Neural crest cell (in vitro differentiated cells): Measurements from ENCODE around the gene KCNQ1OT1. TPM values are rescaled to one million over a fixed set of nuclear protein-coding genes. Genes with fewer than 3 reads are reported as not detected.

Experiments used
- DNase-seq: peaks from one replicate; pipeline ENCODE4 v3.0.0; 2021; ENCODE audit warnings: low read depth, mixed read lengths, low spot score
- H3K27ac Mint-ChIP-seq: one replicate; pipeline ENCODE4 v1.8.0; 2021; ENCODE audit warnings: mild to moderate bottlenecking, mixed read lengths; ENCODE audit not compliant: unreplicated experiment
- H3K27me3 Mint-ChIP-seq: 2 replicates; pipeline ENCODE4 v1.8.0; 2021; ENCODE audit warnings: low read depth, mild to moderate bottlenecking, mixed read lengths
- H3K36me3 Mint-ChIP-seq: 2 replicates; pipeline ENCODE4 v1.8.0; 2021; ENCODE audit warnings: low read depth, mild to moderate bottlenecking, mixed read lengths
- H3K4me1 Mint-ChIP-seq: 2 replicates; pipeline ENCODE4 v1.8.0; 2021; ENCODE audit warnings: mixed read lengths
- H3K4me3 Mint-ChIP-seq: one replicate; pipeline ENCODE4 v1.8.0; 2021; ENCODE audit warnings: mild to moderate bottlenecking, mixed read lengths
- H3K9me3 Mint-ChIP-seq: 2 replicates; pipeline ENCODE4 v1.8.0; 2021; ENCODE audit warnings: mixed read lengths
- total RNA-seq: library from RNA; stranded (reverse); gene quantifications from 2 replicates; pipeline ENCODE4 v1.2.1, GENCODE V29; 2021
- TF ChIP-seq, protein P1 (sequence below): fragments of 200-600 bp; sonication (generic); conservative IDR thresholded peaks from 2 replicates; pipeline ENCODE4 v1.5.0; 2021; ENCODE audit warnings: antibody characterized with exemption, mild to moderate bottlenecking

KCNQ1OT1 gene
- total RNA-seq, 1 donor from 2014 or later, result 2.3 TPM

DNA sequence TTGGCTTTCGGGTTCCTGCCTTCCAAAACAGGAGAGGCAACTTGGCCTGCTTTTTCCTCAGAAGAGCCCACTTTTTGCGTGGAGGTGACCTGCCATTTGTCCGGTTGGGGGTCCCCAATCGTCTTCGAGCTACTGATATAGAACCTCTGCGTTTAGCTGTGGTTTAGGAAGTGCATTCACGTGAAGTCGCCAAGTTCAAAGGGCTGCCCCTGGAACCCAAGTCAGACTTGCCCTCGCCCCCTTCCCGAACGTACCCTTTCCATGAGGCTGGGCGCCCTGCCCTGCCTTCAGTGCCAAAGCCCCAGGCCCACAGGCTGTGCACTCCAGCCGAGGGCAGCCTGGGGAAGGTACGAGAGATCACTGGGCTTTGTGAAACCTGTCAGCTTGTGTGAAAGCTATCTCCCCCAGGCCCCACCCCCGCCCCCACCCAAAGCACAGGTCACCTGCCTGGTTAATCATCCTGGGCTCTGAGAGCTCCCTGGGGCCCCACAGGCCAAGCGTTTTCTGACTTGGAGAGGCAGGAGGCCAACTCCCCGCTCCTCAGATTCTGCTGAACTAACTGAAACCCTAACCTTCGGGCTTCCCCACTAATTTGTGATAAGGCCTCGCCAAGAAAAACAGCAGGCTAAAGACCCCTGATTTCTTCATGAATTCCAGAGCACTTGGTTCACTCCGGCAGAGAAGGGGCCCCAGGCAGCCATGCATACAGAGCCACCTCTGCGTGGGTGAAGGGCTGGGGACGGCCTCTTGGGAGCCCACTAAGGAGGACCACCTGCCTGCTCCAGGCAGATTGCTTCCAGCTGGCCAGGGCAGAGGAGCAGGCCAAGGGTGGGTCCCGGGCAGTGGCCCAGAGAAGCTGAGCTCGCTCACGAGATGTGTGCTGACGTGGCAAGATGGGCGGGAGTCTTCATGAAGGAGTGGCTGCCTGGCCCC, 25.8 kb upstream of the KCNQ1OT1 start:
- DNase-seq, result no peak
- Mint-ChIP-seq H3K27me3 (peaks cover 73% of the 10 kb centered on the region), H3K4me1 (peaks cover 63% of the 10 kb centered on the region), H3K36me3 (no peaks in the 10 kb centered on the region), H3K4me3 (no peak overlapping the region), H3K27ac (no peak overlapping the region), H3K9me3 (no peaks in the 10 kb centered on the region)
- TF ChIP-seq, protein P1, sequence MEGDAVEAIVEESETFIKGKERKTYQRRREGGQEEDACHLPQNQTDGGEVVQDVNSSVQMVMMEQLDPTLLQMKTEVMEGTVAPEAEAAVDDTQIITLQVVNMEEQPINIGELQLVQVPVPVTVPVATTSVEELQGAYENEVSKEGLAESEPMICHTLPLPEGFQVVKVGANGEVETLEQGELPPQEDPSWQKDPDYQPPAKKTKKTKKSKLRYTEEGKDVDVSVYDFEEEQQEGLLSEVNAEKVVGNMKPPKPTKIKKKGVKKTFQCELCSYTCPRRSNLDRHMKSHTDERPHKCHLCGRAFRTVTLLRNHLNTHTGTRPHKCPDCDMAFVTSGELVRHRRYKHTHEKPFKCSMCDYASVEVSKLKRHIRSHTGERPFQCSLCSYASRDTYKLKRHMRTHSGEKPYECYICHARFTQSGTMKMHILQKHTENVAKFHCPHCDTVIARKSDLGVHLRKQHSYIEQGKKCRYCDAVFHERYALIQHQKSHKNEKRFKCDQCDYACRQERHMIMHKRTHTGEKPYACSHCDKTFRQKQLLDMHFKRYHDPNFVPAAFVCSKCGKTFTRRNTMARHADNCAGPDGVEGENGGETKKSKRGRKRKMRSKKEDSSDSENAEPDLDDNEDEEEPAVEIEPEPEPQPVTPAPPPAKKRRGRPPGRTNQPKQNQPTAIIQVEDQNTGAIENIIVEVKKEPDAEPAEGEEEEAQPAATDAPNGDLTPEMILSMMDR, result no peak

DNA sequence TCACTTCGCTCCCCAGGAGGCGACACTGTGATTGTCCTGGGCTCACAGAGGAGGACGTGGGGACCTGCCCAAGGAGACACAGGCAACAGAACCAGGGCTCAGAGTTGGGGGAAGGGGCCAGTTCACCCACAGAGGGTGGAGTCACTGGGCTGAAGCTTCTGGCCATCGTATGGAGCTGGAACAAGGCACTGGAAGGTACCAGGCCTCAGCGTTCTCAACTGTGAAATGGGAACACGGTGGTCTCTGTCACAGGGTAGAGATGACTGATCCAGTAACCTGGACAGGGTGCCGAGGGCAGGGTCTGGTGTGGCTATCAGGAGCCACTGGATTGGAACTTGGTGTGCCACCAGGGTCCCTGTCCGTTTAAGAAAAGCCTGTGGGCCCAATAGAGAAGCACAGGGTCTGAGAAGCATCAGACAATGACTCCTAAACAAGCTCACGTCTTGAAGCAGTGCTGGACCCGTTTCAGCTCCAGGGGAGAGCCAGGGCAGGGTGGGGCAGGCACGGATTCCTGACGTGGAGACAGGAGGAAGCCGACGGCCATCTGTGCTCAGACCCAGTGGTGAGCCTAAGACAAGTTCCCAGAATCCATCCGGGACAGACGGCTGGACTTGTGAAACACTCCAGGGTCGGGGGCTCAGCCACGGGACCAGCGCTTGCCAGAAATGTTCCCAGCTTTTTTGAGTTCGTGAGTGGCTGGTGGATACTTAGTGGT, 25.0 kb upstream of the KCNQ1OT1 start:
- Mint-ChIP-seq H3K4me1 (peaks cover 59% of the 10 kb centered on the region), H3K27me3 (peaks cover 75% of the 10 kb centered on the region), H3K27ac (no peak overlapping the region), H3K9me3 (no peaks in the 10 kb centered on the region), H3K36me3 (no peaks in the 10 kb centered on the region), H3K4me3 (no peak overlapping the region)
- no peak for DNase-seq
- TF ChIP-seq, protein P1, result no peak

DNA sequence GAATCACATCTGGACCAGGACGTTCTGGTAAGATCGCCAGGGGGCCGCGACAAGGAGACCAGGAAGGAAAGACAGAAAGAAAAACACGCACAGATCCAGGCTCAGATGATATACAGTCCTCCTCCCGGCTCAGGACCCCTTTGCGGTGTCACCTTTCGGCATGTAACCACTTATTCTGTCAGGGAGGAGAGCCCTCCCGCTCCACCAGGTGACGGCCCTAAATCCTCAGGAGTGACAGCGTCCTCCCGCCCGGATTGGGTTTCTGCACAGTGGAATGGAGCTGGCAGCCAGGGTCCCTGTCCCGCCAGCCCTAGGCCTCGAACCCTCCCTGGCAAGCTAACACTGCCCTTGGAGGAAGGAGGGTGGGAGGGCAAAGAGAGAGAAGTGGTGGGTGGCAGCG, 24.3 kb upstream of the KCNQ1OT1 start:
- Mint-ChIP-seq H3K4me1 (peaks cover 57% of the 10 kb centered on the region), H3K27me3 (peaks cover 79% of the 10 kb centered on the region), H3K9me3 (no peaks in the 10 kb centered on the region), H3K4me3 (no peak overlapping the region), H3K27ac (no peak overlapping the region), H3K36me3 (no peaks in the 10 kb centered on the region)
- no peak for DNase-seq
- TF ChIP-seq, protein P1, result no peak

DNA sequence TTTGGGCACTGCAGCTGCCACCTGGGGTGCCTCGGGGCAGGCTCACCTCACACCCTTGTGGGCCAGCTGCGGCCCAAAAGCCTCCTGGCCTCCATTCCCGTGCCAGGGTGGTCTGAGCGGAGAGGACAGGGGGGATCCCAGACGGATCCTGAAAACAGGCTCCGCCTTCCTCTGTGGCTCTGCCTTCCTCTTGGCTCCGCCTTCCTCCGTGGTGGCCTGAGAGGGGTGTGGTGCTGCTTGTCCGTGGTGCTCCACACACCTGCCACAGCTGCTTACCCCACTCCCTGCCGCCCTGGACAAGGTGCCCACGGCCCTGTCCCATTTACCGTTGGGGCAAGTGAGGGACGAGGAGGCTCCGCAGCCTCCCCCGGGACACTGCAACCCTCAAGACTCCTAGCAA, 23.2 kb upstream of the KCNQ1OT1 start:
- Mint-ChIP-seq H3K36me3 (no peaks in the 10 kb centered on the region), H3K27ac (peak overlapping the region; percentile 19), H3K9me3 (no peaks in the 10 kb centered on the region), H3K27me3 (peaks cover 83% of the 10 kb centered on the region), H3K4me1 (peaks cover 48% of the 10 kb centered on the region), H3K4me3 (no peak overlapping the region)
- TF ChIP-seq, protein P1, result no peak
- no peak for DNase-seq

DNA sequence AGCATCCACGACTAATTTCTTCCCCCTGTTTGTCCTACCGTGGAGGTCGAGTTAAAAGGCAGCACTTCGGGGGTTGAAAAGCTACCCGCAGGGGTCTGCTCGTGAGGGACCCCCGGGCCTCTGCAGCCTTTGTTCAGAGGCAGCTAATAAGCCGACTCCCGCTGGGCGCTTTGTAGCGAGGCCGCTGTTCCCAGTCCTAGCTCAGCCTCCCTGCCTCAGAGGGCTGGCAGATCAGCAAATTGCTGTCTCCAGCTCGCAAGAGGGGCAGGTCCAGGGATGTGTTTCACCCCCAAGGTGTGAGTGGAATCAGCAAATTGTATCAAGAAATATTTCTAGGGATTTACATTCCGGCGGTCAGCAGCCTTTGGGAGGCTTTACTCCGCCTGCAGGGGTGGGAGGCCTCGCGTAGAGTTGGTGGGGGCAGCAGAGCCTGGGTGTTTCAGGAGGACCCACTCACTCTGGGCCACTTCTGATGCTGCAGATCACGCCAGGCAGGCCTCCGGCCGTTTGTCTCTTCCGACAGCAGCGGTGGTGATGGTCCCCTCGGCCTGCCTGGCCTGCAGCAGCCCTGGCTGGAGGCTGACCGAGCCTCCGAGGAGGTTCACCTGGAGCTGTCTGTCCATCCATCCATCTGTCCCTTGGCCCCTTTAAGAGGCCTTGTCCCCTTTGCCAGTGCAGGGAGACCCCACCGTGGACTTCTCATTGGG, 21.6 kb upstream of the KCNQ1OT1 start:
- peaks cover 38% of the 10 kb centered on the region for H3K4me1 Mint-ChIP-seq
- H3K27ac Mint-ChIP-seq, result no peak overlapping the region
- H3K9me3 Mint-ChIP-seq, result no peaks in the 10 kb centered on the region
- TF ChIP-seq, protein P1, result no peak
- peaks cover 79% of the 10 kb centered on the region for H3K27me3 Mint-ChIP-seq
- H3K4me3 Mint-ChIP-seq, result peak overlapping the region; percentile 38
- DNase-seq, result peak; percentile 34
- H3K36me3 Mint-ChIP-seq, result no peaks in the 10 kb centered on the region
